NB4 (cell line): ENCODE results near the gene ZNF267.
"Not testable (repeated sequence)": the region's sequence is repeated elsewhere in the genome, so short reads cannot be mapped to it uniquely, and the experiment has no call there.

Experiments used
- DNase-seq: peaks from one replicate; pipeline ENCODE4 v3.0.0; 2010; ENCODE audit warnings: low read depth
- H3K4me3 ChIP-seq: one replicate; pipeline ENCODE4 v1.5.1; 2011; ENCODE audit warnings: mild to moderate bottlenecking, low read depth, low read length, moderate library complexity
- CTCF ChIP-seq: IDR thresholded peaks from one replicate; pipeline ENCODE4 v1.5.1; 2012; ENCODE audit warnings: low read depth, low read length
- MAX ChIP-seq: IDR thresholded peaks from 2 replicates; pipeline ENCODE4 v1.6.1; 2011; ENCODE audit warnings: low read depth, low read length
- MYC ChIP-seq: IDR thresholded peaks from 2 replicates; pipeline ENCODE4 v1.6.1; 2011; ENCODE audit warnings: low read depth, low read length
- POLR2A ChIP-seq: IDR thresholded peaks from 2 replicates; pipeline ENCODE4 v1.6.1; 2011; ENCODE audit warnings: mild to moderate bottlenecking; ENCODE audit not compliant: insufficient read length; ENCODE audit errors: extremely low read depth

Gene ZNF267

GRCh38 chr16:31886227-31886626 is 12.6 kb downstream of the ZNF267 start:
- H3K4me3 ChIP-seq = no peak overlapping the region
- DNase-seq = no peak
- TF ChIP-seq MAX = no peak
- TF ChIP-seq MYC = no peak
- no peak for TF ChIP-seq CTCF
- no peak for TF ChIP-seq POLR2A

GRCh38 chr16:31888735-31889134 is 15.1 kb downstream of the ZNF267 start:
- DNase-seq = no peak
- TF ChIP-seq CTCF (no peak), MAX (no peak), MYC (no peak), POLR2A (no peak)
- H3K4me3 ChIP-seq = no peak overlapping the region

GRCh38 chr16:31892111-31892510 is 18.5 kb downstream of the ZNF267 start:
- not testable (repeated sequence) for H3K4me3 ChIP-seq, DNase-seq

DNA sequence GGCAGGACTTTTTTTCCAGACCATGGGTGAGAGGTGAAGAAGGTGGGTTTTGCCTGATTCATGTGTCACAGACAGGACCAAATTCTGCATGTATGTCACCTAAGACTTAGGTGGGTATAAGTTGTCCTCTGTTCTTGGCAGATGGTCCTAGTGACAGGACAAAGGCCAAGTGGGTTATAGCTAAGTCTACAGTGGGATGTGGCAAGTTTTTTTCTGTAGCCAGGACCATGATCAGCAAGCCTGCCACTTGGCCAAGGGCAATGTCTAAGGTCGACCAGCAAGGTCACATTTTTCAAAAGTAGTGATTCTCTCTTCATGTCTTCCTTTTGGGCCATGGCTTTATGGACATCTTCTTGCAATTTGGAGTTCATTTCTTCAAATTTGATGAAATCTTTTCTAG is 20.2 kb downstream of the ZNF267 start:
- no peak overlapping the region for H3K4me3 ChIP-seq
- no peak for DNase-seq
- no peak for TF ChIP-seq CTCF
- TF ChIP-seq POLR2A = no peak
- no peak for TF ChIP-seq MAX
- no peak for TF ChIP-seq MYC

GRCh38 chr16:31897283-31897682 is 23.7 kb downstream of the ZNF267 start:
- no peak for TF ChIP-seq CTCF
- no peak for TF ChIP-seq MAX
- TF ChIP-seq MYC = no peak
- TF ChIP-seq POLR2A = no peak
- no peak overlapping the region for H3K4me3 ChIP-seq
- DNase-seq = no peak

GRCh38 chr16:31899505-31899904 is 25.9 kb downstream of the ZNF267 start:
- no peak overlapping the region for H3K4me3 ChIP-seq
- no peak for DNase-seq
- TF ChIP-seq CTCF (no peak), MYC (no peak), POLR2A (no peak), MAX (no peak)

DNA sequence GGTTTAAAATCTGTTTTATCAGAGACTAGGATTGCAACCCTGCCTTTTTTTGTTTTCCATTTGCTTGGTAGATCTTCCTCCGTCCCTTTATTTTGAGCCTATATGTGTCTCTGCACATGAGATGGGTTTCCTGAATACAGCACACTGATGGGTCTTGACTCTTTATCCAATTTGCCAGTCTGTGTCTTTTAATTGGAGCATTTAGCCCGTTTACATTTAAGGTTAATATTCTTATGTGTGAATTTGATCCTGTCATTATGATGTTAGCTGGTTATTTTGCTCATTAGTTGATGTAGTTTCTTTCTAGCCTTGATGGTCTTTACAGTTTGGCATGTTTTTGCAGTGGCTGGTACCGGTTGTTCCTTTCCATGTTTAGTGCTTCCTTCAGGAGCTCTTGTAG is 31.0 kb downstream of the ZNF267 start:
- H3K4me3 ChIP-seq, DNase-seq: not testable (repeated sequence)
